HCT116 (cell line): Measurements from ENCODE around the gene HINT2.

Source experiments
- CEBPB ChIP-seq: IDR thresholded peaks from 2 replicates; pipeline ENCODE4 v1.6.1; 2012; ENCODE audit warnings: low read depth
- POLR2A ChIP-seq: IDR thresholded peaks from 2 replicates; pipeline ENCODE4 v1.7.0; 2011; ENCODE audit warnings: borderline replicate concordance; ENCODE audit not compliant: insufficient read depth, insufficient read length; ENCODE audit errors: extremely low read depth
- POLR2AphosphoS5 ChIP-seq: IDR thresholded peaks from 2 replicates; pipeline ENCODE4 v1.6.1; 2011; ENCODE audit warnings: mild to moderate bottlenecking, low read depth, low read length, moderate library complexity
- TCF7L2 ChIP-seq: IDR thresholded peaks from 2 replicates; pipeline ENCODE4 v1.7.0; 2011; ENCODE audit warnings: borderline replicate concordance, inconsistent platforms; ENCODE audit not compliant: insufficient read depth, insufficient read length; ENCODE audit errors: extremely low read depth
- YY1 ChIP-seq: IDR thresholded peaks from 2 replicates; pipeline ENCODE4 v1.6.1; 2011; ENCODE audit warnings: low read length, low read depth, moderate library complexity, mild to moderate bottlenecking; ENCODE audit not compliant: insufficient replicate concordance; ENCODE audit errors: extremely low read depth
- TF ChIP-seq, protein P1 (sequence below): IDR thresholded peaks from 2 replicates; pipeline ENCODE4 v1.6.1; 2011; ENCODE audit warnings: mild to moderate bottlenecking, low read length, moderate library complexity; ENCODE audit not compliant: insufficient replicate concordance; ENCODE audit errors: extremely low read depth
- TF ChIP-seq, protein P2 (sequence below), 3 experiments: fragments of 200-600 bp in 1 of 3; sonication (generic) in 1 of 3; IDR thresholded peaks in 2 of 3; conservative IDR thresholded peaks in 1 of 3; 2 replicates each; pipeline ENCODE4 v1.5.1; 2012 to 2017; ENCODE audit warnings: low read depth in 2 of 3, low read length in 2 of 3, antibody characterized with exemption in 1 of 3, borderline replicate concordance in 1 of 3, control low read depth in 1 of 3, mild to moderate bottlenecking in 1 of 3, mixed read lengths in 1 of 3, mixed run types in 1 of 3, moderate library complexity in 1 of 3; ENCODE audit not compliant: insufficient read depth in 1 of 3

DNA sequence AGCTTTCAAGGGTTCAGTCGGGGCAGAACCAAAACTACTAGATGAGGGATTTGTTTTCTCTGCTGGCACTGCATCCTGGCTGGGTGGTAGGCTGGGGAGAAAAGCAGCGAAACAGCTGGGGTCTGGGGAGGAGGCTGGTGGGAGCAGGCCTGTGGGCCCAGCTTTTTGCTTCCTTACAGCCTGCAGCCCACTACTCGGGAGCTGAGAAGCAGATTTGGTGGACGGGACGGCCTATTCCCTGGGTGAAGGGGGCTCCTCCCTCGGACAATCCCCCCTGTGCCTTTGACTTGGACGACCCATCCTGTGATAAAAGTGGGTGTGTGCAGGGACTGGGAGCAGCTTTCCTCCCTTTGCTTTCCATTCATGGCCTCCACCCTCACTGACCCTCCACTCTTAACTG lies 14.3 kb downstream of the HINT2 start:
- TF ChIP-seq POLR2AphosphoS5 (no peak), CEBPB (no peak), YY1 (no peak), TCF7L2 (no peak), POLR2A (no peak)
- TF ChIP-seq, protein P1, sequence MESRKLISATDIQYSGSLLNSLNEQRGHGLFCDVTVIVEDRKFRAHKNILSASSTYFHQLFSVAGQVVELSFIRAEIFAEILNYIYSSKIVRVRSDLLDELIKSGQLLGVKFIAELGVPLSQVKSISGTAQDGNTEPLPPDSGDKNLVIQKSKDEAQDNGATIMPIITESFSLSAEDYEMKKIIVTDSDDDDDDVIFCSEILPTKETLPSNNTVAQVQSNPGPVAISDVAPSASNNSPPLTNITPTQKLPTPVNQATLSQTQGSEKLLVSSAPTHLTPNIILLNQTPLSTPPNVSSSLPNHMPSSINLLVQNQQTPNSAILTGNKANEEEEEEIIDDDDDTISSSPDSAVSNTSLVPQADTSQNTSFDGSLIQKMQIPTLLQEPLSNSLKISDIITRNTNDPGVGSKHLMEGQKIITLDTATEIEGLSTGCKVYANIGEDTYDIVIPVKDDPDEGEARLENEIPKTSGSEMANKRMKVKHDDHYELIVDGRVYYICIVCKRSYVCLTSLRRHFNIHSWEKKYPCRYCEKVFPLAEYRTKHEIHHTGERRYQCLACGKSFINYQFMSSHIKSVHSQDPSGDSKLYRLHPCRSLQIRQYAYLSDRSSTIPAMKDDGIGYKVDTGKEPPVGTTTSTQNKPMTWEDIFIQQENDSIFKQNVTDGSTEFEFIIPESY = no peak
- TF ChIP-seq, protein P2, sequence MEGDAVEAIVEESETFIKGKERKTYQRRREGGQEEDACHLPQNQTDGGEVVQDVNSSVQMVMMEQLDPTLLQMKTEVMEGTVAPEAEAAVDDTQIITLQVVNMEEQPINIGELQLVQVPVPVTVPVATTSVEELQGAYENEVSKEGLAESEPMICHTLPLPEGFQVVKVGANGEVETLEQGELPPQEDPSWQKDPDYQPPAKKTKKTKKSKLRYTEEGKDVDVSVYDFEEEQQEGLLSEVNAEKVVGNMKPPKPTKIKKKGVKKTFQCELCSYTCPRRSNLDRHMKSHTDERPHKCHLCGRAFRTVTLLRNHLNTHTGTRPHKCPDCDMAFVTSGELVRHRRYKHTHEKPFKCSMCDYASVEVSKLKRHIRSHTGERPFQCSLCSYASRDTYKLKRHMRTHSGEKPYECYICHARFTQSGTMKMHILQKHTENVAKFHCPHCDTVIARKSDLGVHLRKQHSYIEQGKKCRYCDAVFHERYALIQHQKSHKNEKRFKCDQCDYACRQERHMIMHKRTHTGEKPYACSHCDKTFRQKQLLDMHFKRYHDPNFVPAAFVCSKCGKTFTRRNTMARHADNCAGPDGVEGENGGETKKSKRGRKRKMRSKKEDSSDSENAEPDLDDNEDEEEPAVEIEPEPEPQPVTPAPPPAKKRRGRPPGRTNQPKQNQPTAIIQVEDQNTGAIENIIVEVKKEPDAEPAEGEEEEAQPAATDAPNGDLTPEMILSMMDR (IDR thresholded peaks at IDR 0.05 in 2 of 3, conservative IDR thresholded peaks at IDR 0.05 in 1 of 3; ENCODE audit: borderline replicate concordance in 1 of 3, insufficient read depth in 1 of 3, low read depth in 2 of 3, low read length in 2 of 3) = no peak
